ENCODE measurements around the gene TET2.

The TET2 gene

GRCh38 chr4:105146276-105147015 lies at the start of gene TET2:
TSS of gene TET2 (plus strand) at chr4:105146876. CDS start at chr4:105233943, 87,067 bp downstream.
- peak; percentile 51 for DNase-seq (ENCODE audit: insufficient read length, low spot score)
- FAIRE-seq = peak; percentile 98

GRCh38 chr4:105102016-105102415 lies 44.7 kb upstream of the TET2 start:
- DNase-seq (ENCODE audit: insufficient read length, low spot score) (no peak), FAIRE-seq (no peak)

- FAIRE-seq (no peak), DNase-seq (ENCODE audit: insufficient read length, low spot score) (no peak)
These were observed 40.2 kb upstream of the TET2 start for GRCh38 chr4:105106426-105106825.

- FAIRE-seq = no peak
- DNase-seq (ENCODE audit: insufficient read length, low spot score) = no peak
These were observed 39.4 kb upstream of the TET2 start for GRCh38 chr4:105107095-105107856.

- FAIRE-seq = no peak
- no peak for DNase-seq (ENCODE audit: insufficient read length, low spot score)
These were observed 37.7 kb upstream of the TET2 start for GRCh38 chr4:105108971-105109370.

GRCh38 chr4:105112274-105112673 lies 34.4 kb upstream of the TET2 start:
- no peak for FAIRE-seq
- DNase-seq (ENCODE audit: insufficient read length, low spot score) = no peak

- FAIRE-seq = no peak
- DNase-seq (ENCODE audit: insufficient read length, low spot score) = no peak
These were observed 32.9 kb upstream of the TET2 start for GRCh38 chr4:105113800-105114199.

GRCh38 chr4:105116616-105117319 lies 29.9 kb upstream of the TET2 start:
- DNase-seq (ENCODE audit: insufficient read length, low spot score) (no peak), FAIRE-seq (peak; percentile 18)

GRCh38 chr4:105119356-105119755 lies 27.3 kb upstream of the TET2 start:
- FAIRE-seq (no peak), DNase-seq (ENCODE audit: insufficient read length, low spot score) (no peak)

- FAIRE-seq = no peak
- no peak for DNase-seq (ENCODE audit: insufficient read length, low spot score)
These were observed 26.1 kb upstream of the TET2 start for GRCh38 chr4:105120626-105121025.

GRCh38 chr4:105122350-105122749 lies 24.3 kb upstream of the TET2 start:
- DNase-seq (ENCODE audit: insufficient read length, low spot score) (no peak), FAIRE-seq (no peak)

- FAIRE-seq = peak; percentile 40
- no peak for DNase-seq (ENCODE audit: insufficient read length, low spot score)
These were observed 20.1 kb upstream of the TET2 start for GRCh38 chr4:105126311-105127169.

GRCh38 chr4:105127170-105127445 lies 19.6 kb upstream of the TET2 start:
- FAIRE-seq = no peak
- no peak for DNase-seq (ENCODE audit: insufficient read length, low spot score)

GRCh38 chr4:105128208-105128607 lies 18.5 kb upstream of the TET2 start:
- peak; percentile 81 for FAIRE-seq
- no peak for DNase-seq (ENCODE audit: insufficient read length, low spot score)

- DNase-seq (ENCODE audit: insufficient read length, low spot score) = no peak
- FAIRE-seq = no peak
These were observed 17.2 kb upstream of the TET2 start for GRCh38 chr4:105129286-105130040.

GRCh38 chr4:105130945-105131344 lies 15.7 kb upstream of the TET2 start:
- no peak for DNase-seq (ENCODE audit: insufficient read length, low spot score)
- FAIRE-seq = no peak

- no peak for DNase-seq (ENCODE audit: insufficient read length, low spot score)
- peak; percentile 51 for FAIRE-seq
These were observed 12.7 kb upstream of the TET2 start for GRCh38 chr4:105133976-105134375.

GRCh38 chr4:105135785-105136184 lies 10.9 kb upstream of the TET2 start:
- FAIRE-seq = peak; percentile 56
- DNase-seq (ENCODE audit: insufficient read length, low spot score) = no peak

- no peak for FAIRE-seq
- no peak for DNase-seq (ENCODE audit: insufficient read length, low spot score)
These were observed 9.4 kb upstream of the TET2 start for GRCh38 chr4:105137121-105137875.

Data from GM19239 (cell line).